PC-3 (cell line): Measurements from ENCODE around the gene RPS4Y1. TPM values are rescaled to one million over a fixed set of nuclear protein-coding genes. Genes with fewer than 3 reads are reported as not detected.

Source experiments
- ATAC-seq: fragments of 200-7000 bp; cut with Tn5 transposase; 2 replicates; pipeline ENCODE4 v1.9.1; 2020; ENCODE audit warnings: mild to moderate bottlenecking, moderate library complexity
- BruUV-seq: library from RNA; stranded (reverse); fragments of 400-500 nt; replicated peaks from 2 replicates; lab custom pipeline; 2021; lab: Mats Ljungman, UMichigan
- CTCF ChIA-PET: fragments of 300-600 bp; sonication (Branson Sonifier 250); formaldehyde crosslinking; loops from one replicate; lab custom pipeline; 2022; ENCODE audit warnings: antibody characterized with exemption; lab: Charles Lee
- POLR2A ChIA-PET: fragments of 300-600 bp; sonication (Branson Sonifier 250); formaldehyde crosslinking; loops from one replicate; lab custom pipeline; 2022; ENCODE audit warnings: antibody characterized with exemption; ENCODE audit not compliant: unreplicated experiment; lab: Charles Lee
- DNase-seq: peaks from one replicate; pipeline ENCODE4 v3.0.0-alpha.2; 2015
- H2AFZ ChIP-seq: fragments of 300-600 bp; sonication (generic); 2 replicates; pipeline ENCODE4 v1.6.0; 2016; ENCODE audit warnings: antibody characterized with exemption, low read length
- H3F3A ChIP-seq: fragments of 300-600 bp; sonication (generic); one replicate; pipeline ENCODE4 v1.6.0; 2017; ENCODE audit warnings: antibody characterized with exemption, low read length, control low read depth, mild to moderate bottlenecking; ENCODE audit not compliant: unreplicated experiment
- H3K27ac ChIP-seq: fragments of 300-600 bp; sonication (generic); 2 replicates; pipeline ENCODE4 v1.5.1; 2016; ENCODE audit warnings: mild to moderate bottlenecking, low read length
- H3K27me3 ChIP-seq: fragments of 300-600 bp; sonication (generic); 2 replicates; pipeline ENCODE4 v1.6.1; 2016; ENCODE audit warnings: low read length, mixed read lengths
- H3K36me3 ChIP-seq: fragments of 300-600 bp; sonication (generic); 2 replicates; pipeline ENCODE4 v1.6.1; 2016; ENCODE audit warnings: low read depth, mixed run types, low read length, mixed read lengths
- H3K4me1 ChIP-seq: fragments of 300-600 bp; sonication (generic); 2 replicates; pipeline ENCODE4 v1.5.1; 2016; ENCODE audit warnings: low read length; ENCODE audit not compliant: insufficient read depth
- H3K4me2 ChIP-seq: fragments of 300-600 bp; sonication (generic); 2 replicates; pipeline ENCODE4 v1.6.0; 2016; ENCODE audit warnings: low read length
- H3K4me3 ChIP-seq: fragments of 300-600 bp; sonication (generic); 2 replicates; pipeline ENCODE4 v1.5.1; 2016; ENCODE audit warnings: mild to moderate bottlenecking, low read length, mixed read lengths
- H3K79me2 ChIP-seq: fragments of 300-600 bp; sonication (generic); 2 replicates; pipeline ENCODE4 v1.6.1; 2017; ENCODE audit warnings: low read length, mixed read lengths
- H3K9ac ChIP-seq: fragments of 300-600 bp; sonication (generic); 2 replicates; pipeline ENCODE4 v1.6.0; 2016; ENCODE audit warnings: mild to moderate bottlenecking, low read length
- H3K9me2 ChIP-seq: fragments of 300-600 bp; sonication (generic); replicated peaks from 2 replicates; pipeline ENCODE4 v1.6.1; 2016; ENCODE audit warnings: mixed run types, low read length, mixed read lengths
- H3K9me3 ChIP-seq: fragments of 300-600 bp; sonication (generic); 2 replicates; pipeline ENCODE4 v1.6.1; 2016; ENCODE audit warnings: low read length, mixed read lengths
- H4K20me1 ChIP-seq: fragments of 300-600 bp; sonication (generic); 2 replicates; pipeline ENCODE4 v1.6.1; 2016; ENCODE audit warnings: low read length, mixed read lengths
- EZH2 ChIP-seq: fragments of 300-600 bp; sonication (generic); IDR thresholded peaks from one replicate; pipeline ENCODE4 v1.6.1; 2017; ENCODE audit warnings: antibody characterized with exemption, mild to moderate bottlenecking, low read length; ENCODE audit not compliant: unreplicated experiment
- EZH2phosphoT487 ChIP-seq: fragments of 300-600 bp; sonication (generic); IDR thresholded peaks from 2 replicates; pipeline ENCODE4 v1.6.1; 2018; ENCODE audit warnings: mild to moderate bottlenecking, antibody characterized with exemption, low read length, borderline replicate concordance
- intact Hi-C: fragments of 100-400 bp; cut with micrococcal nuclease; formaldehyde crosslinking; loops from 2 replicates; pipeline ENCODE4 v1.9.0; 2023
- total RNA-seq: library from RNA; depleted of rRNA; stranded (reverse); fragments of >200 nt; gene quantifications from 2 replicates; pipeline ENCODE4 v1.2.3, GENCODE V29; 2014
- TF ChIP-seq, protein P1 (sequence below): fragments of 300-600 bp; sonication (generic); conservative IDR thresholded peaks from 2 replicates; pipeline ENCODE4 v1.5.1; 2017; ENCODE audit warnings: antibody characterized with exemption, low read depth, mild to moderate bottlenecking, low read length

The RPS4Y1 gene
- total RNA-seq, 1 experiment from 2014 or later: not detected

DNA sequence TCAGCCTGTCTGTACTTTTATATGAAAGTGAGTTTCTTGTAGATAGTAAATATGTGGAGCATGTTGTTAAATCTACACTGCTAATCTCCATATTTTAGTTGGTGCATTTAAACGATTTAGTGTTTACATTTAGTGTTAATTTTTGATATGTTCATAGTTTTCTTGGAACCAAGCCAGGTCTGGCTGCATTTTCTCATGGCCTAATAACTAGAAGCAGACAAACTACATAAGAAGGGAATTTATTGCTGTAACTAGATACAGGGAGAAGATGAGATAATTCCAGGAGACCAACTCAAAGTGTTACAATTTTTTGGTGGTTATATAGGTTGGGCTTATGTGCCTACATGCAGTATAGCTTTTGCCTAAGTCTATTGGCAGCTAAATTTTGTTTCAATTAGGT lies 32.8 kb downstream of the RPS4Y1 start:
- Histone ChIP-seq H3K9me3 (no peaks in the 10 kb centered on the region), H3K9ac (no peak overlapping the region), H3K4me1 (no peaks in the 10 kb centered on the region), H4K20me1 (no peaks in the 10 kb centered on the region), H3F3A (no peaks in the 10 kb centered on the region), H3K79me2 (no peaks in the 10 kb centered on the region), H3K36me3 (no peaks in the 10 kb centered on the region), H2AFZ (no peak overlapping the region), H3K27me3 (no peaks in the 10 kb centered on the region), H3K9me2 (no peaks in the 10 kb centered on the region), H3K4me2 (no peak overlapping the region), H3K27ac (no peak overlapping the region), H3K4me3 (no peak overlapping the region)
- CTCF ChIA-PET: no interaction called here
- DNase-seq (no peak), ATAC-seq (no peak)
- POLR2A ChIA-PET: no interaction called here
- BruUV-seq: no TSS peak
- intact Hi-C loops: no loop called here
- no peak for TF ChIP-seq EZH2phosphoT487
- TF ChIP-seq EZH2: no peak
- TF ChIP-seq, protein P1, sequence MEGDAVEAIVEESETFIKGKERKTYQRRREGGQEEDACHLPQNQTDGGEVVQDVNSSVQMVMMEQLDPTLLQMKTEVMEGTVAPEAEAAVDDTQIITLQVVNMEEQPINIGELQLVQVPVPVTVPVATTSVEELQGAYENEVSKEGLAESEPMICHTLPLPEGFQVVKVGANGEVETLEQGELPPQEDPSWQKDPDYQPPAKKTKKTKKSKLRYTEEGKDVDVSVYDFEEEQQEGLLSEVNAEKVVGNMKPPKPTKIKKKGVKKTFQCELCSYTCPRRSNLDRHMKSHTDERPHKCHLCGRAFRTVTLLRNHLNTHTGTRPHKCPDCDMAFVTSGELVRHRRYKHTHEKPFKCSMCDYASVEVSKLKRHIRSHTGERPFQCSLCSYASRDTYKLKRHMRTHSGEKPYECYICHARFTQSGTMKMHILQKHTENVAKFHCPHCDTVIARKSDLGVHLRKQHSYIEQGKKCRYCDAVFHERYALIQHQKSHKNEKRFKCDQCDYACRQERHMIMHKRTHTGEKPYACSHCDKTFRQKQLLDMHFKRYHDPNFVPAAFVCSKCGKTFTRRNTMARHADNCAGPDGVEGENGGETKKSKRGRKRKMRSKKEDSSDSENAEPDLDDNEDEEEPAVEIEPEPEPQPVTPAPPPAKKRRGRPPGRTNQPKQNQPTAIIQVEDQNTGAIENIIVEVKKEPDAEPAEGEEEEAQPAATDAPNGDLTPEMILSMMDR: no peak

DNA sequence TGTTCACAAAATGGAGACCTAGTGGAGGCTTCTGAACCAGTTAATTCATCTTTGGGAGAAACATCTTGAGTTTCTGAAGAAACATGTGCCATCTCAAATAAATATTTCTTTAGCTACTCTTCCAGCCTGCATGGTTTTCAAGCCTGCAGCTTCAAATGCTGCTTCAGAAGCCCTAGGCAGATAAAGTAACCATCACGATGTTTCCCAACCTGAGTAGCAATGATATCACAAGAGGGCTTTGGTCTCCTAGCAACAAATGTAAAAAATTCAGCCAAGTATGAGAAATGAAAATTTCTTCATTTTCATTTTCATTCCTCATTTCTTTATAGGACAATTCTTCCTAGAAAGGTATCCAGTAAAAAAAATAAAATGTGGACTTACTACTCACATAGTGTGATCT lies 42.2 kb downstream of the RPS4Y1 start:
- ChIA-PET CTCF (no interaction called here), POLR2A (no interaction called here)
- TF ChIP-seq, protein P1: no peak
- TF ChIP-seq EZH2phosphoT487 (no peak), EZH2 (no peak)

DNA sequence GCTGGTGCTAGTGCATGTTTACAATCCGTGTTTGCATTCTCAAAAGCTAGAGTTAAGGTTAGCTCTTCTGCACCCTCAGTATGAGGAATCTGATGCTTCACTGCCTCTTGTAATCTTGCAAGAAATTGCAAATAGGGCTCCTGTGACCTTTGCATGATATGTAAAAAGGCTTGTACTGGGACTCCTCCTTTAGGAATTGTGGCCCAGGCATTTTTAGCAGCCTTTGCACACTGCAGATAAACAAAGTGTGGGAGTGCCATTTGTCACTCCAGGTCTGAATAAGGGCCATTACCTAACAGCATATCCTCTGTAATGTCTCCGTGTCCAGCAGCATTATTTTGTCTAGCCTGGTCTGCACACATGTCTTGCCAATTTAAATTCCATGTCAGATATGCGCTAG lies 44.5 kb downstream of the RPS4Y1 start:
- no peaks in the 10 kb centered on the region for H3K36me3 ChIP-seq
- no peaks in the 10 kb centered on the region for H3K9me2 ChIP-seq
- H3K4me2 ChIP-seq: no peak overlapping the region
- no TSS peak for BruUV-seq
- ChIA-PET CTCF (no interaction called here), POLR2A (no interaction called here)
- H3K79me2 ChIP-seq: no peaks in the 10 kb centered on the region
- no peak for TF ChIP-seq EZH2
- TF ChIP-seq, protein P1: no peak
- TF ChIP-seq EZH2phosphoT487: no peak
- ATAC-seq: no peak
- H3K4me1 ChIP-seq: no peaks in the 10 kb centered on the region
- H3K9ac ChIP-seq: no peak overlapping the region
- no peak overlapping the region for H2AFZ ChIP-seq
- no peaks in the 10 kb centered on the region for H3K27me3 ChIP-seq
- H3K27ac ChIP-seq: no peak overlapping the region
- no peaks in the 10 kb centered on the region for H4K20me1 ChIP-seq
- H3K9me3 ChIP-seq: no peaks in the 10 kb centered on the region
- intact Hi-C loops: no loop called here
- H3K4me3 ChIP-seq: no peak overlapping the region
- no peaks in the 10 kb centered on the region for H3F3A ChIP-seq
- no peak for DNase-seq

More for the DNA sequence above, 42.2 kb downstream of the RPS4Y1 start:
- DNase-seq (no peak), ATAC-seq (no peak)
- Histone ChIP-seq H3K36me3 (no peaks in the 10 kb centered on the region), H3K4me2 (no peak overlapping the region), H4K20me1 (no peaks in the 10 kb centered on the region), H3K4me1 (no peaks in the 10 kb centered on the region), H3K27me3 (no peaks in the 10 kb centered on the region), H3K9me3 (no peaks in the 10 kb centered on the region), H3K9ac (no peak overlapping the region), H3K4me3 (no peak overlapping the region), H3F3A (no peaks in the 10 kb centered on the region), H3K79me2 (no peaks in the 10 kb centered on the region), H3K27ac (no peak overlapping the region), H2AFZ (no peak overlapping the region), H3K9me2 (no peaks in the 10 kb centered on the region)
- no TSS peak for BruUV-seq
- intact Hi-C loops: no loop called here
